Right lobe of liver (tissue), 4 donors: ENCODE data around the gene CDC14A.

Source experiments
- POLR2A ChIP-seq: fragments of 450-650 bp; IDR thresholded peaks from one replicate; pipeline ENCODE4 v1.6.1; 2017; ENCODE audit warnings: antibody characterized with exemption, mild to moderate bottlenecking
- TF ChIP-seq, protein P1 (sequence below), 4 donors: fragments of 200-600 bp in 3 of 4; fragments of 450-650 bp in 1 of 4; IDR thresholded peaks; one replicate each; pipeline versions ENCODE4 v1.5.1 to v1.8.0; 2016 to 2022; ENCODE audit warnings: antibody characterized with exemption in 4 of 4, mild to moderate bottlenecking in 2 of 4
- donor health status: DM: no; HTN: no; CAD: no.
- donor health status: DM: no; HTN: no; CAD: no.
- donor health status: DM: no; HTN: yes; CAD: no.

DNA sequence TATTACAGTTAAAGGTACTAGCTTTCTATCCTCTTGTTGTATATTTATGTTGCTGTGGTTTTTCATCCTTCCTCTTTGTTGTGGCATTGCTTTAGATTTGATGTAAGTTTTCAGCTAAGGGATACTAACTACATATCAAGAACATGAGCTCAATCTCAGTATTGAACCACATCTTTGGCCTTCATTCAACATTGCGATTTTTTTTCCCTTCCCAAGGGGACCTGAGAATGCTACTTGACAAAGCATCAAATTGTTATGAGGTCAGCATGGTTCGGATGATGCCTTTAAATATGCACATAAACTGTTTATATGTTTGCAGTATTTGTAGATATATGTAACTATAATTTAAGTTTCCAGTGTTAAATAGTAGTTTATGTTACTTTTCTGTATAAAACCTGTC is 153.9 kb downstream of the CDC14A start:
- TF ChIP-seq POLR2A = no peak
- TF ChIP-seq, protein P1, sequence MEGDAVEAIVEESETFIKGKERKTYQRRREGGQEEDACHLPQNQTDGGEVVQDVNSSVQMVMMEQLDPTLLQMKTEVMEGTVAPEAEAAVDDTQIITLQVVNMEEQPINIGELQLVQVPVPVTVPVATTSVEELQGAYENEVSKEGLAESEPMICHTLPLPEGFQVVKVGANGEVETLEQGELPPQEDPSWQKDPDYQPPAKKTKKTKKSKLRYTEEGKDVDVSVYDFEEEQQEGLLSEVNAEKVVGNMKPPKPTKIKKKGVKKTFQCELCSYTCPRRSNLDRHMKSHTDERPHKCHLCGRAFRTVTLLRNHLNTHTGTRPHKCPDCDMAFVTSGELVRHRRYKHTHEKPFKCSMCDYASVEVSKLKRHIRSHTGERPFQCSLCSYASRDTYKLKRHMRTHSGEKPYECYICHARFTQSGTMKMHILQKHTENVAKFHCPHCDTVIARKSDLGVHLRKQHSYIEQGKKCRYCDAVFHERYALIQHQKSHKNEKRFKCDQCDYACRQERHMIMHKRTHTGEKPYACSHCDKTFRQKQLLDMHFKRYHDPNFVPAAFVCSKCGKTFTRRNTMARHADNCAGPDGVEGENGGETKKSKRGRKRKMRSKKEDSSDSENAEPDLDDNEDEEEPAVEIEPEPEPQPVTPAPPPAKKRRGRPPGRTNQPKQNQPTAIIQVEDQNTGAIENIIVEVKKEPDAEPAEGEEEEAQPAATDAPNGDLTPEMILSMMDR (IDR thresholded peaks at IDR 0.05) = no peak
